GM10266 (cell line): ENCODE measurements around the gene IL17RB.

Experiments
- DNase-seq: peaks from one replicate; pipeline ENCODE4 v3.0.0; 2012; ENCODE audit errors: extremely low spot score
- TF ChIP-seq, protein P1 (sequence below): IDR thresholded peaks from 2 replicates; pipeline ENCODE4 v1.5.1; 2012; ENCODE audit warnings: mild to moderate bottlenecking, low read depth; ENCODE audit not compliant: control insufficient read depth, insufficient read depth; ENCODE audit errors: missing control alignments

Gene IL17RB

GRCh38 chr3:53885239-53885638 is 38.9 kb downstream of the IL17RB start:
- TF ChIP-seq, protein P1, sequence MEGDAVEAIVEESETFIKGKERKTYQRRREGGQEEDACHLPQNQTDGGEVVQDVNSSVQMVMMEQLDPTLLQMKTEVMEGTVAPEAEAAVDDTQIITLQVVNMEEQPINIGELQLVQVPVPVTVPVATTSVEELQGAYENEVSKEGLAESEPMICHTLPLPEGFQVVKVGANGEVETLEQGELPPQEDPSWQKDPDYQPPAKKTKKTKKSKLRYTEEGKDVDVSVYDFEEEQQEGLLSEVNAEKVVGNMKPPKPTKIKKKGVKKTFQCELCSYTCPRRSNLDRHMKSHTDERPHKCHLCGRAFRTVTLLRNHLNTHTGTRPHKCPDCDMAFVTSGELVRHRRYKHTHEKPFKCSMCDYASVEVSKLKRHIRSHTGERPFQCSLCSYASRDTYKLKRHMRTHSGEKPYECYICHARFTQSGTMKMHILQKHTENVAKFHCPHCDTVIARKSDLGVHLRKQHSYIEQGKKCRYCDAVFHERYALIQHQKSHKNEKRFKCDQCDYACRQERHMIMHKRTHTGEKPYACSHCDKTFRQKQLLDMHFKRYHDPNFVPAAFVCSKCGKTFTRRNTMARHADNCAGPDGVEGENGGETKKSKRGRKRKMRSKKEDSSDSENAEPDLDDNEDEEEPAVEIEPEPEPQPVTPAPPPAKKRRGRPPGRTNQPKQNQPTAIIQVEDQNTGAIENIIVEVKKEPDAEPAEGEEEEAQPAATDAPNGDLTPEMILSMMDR: no peak
- no peak for DNase-seq

GRCh38 chr3:53887446-53887845 is 41.1 kb downstream of the IL17RB start:
- no peak for DNase-seq
- TF ChIP-seq, protein P1: no peak

DNA sequence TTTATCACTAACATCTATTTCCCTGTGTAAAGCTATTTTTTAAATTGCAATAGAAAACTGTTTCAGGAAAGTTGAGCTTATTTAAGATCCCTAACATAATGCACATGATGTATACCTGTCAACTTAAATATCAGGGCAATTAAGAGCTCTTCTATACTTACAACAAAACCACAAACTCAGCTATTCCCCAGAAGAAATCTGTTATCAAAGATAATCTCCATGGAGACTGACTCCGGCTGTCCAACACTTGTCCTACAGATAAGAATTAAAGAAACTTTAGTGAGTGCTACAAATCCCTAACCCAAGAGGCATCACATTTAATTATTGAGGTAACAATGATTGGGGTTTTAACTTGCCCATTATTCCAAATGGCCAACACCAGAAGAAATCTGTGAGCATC is 41.9 kb downstream of the IL17RB start:
- TF ChIP-seq, protein P1: no peak
- DNase-seq: no peak

DNA sequence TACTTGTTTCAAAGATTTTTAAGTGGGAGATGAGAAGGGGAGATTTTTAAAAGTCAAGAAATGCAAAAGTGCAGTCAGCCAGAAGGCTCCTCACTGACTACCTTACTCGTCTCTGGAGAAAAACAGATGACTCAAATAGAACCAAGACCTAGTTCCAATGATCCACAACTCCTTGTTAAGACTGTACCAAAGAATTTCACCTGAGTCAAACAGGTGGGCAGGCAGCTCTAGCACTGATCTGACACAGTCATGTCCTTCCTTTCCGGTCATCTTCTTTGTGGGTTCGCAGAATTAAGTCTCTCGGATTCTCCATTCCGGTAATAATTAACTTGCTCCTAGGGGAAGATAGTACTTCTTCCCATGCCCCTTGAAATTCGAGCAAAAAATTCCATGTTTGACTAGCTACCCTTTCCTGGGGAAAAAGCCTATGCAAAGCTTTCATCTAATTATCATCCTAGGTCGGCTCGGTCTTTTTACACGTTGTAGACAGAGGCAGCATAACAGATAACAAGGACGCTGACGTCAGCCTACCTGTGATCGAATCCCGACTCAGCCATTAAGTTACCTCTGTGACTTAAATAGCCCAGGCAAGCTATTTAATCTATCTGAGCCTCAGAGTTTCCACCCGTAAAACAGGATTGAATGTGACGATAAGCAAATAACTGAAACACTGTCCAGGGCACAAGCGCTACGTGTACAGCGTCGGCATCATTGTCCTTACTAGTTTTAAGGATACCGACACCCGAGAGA is 44.5 kb downstream of the IL17RB start:
- DNase-seq: no peak
- TF ChIP-seq, protein P1: no peak

GRCh38 chr3:53891497-53892285 is 45.3 kb downstream of the IL17RB start, which contains the start of gene SELENOK:
Gene SELENOK, minus strand, starts transcription at chr3:53891859.
- TF ChIP-seq, protein P1: no peak

DNA sequence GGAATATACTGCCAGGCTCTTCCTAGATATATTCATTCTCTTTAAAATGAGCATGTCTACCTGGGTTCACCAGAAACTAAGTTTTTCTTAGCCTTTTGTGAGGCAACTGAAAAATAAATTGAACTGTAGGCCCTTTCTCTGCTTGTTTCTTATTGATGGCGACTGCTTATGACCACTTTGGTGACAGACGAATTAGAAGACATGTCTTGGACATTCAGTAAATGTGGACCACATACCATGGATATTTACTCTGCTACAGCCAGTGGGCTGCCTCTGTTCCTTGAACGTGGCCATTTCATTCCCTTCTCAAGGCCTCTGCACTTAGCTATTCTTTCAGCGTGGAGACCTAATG is 45.9 kb downstream of the IL17RB start:
- no peak for DNase-seq
- TF ChIP-seq, protein P1: no peak

More at GRCh38 chr3:53891497-53892285, 45.3 kb downstream of the IL17RB start, which contains the start of gene SELENOK:
- DNase-seq: peak; percentile 91

DNA sequence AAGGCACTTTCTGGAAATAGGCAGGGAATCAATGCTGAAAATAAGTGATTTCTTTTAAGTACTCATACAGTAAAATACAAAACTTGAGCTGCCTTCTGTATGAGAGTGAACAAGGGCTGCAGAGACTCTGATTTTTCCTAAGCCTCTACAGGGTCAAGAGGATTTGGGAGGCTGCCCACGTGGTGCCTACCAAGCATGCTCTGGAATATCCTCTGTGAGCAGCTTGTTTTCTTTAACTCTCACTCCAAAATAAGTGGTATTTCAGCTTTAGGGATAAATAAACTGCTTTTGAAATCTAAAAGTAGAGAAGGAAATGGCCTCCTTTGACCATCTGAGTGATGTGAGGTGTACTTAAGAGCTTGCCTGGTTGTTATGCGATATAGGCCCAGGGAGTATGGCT is 53.4 kb downstream of the IL17RB start:
- TF ChIP-seq, protein P1: no peak
- DNase-seq: no peak
